Psoas muscle (tissue), 8 donors: Measurements from ENCODE around the gene CHST11. TPM values are rescaled to one million over a fixed set of nuclear protein-coding genes. Genes with fewer than 3 reads are reported as not detected.

Experiments used
- ATAC-seq, 4 donors: fragments of 200-7000 bp; cut with Tn5 transposase; one replicate each; pipeline ENCODE4 v1.9.1; 2020; ENCODE audit warnings: moderate library complexity in 3 of 4, mild to moderate bottlenecking in 2 of 4
- DNase-seq, 2 donors: peaks; one replicate each; pipeline ENCODE4 v3.0.0-alpha.2; 2020
- H3K27ac ChIP-seq: fragments of 200-600 bp; one replicate; pipeline ENCODE4 v1.8.0; 2022
- H3K27me3 ChIP-seq, 3 donors: fragments of 200-600 bp in 1 of 3; one replicate each; pipeline versions ENCODE4 v1.6.1 to v1.8.0; 2013 to 2022; ENCODE audit warnings: low read length in 2 of 3, mild to moderate bottlenecking in 2 of 3, moderate library complexity in 1 of 3; ENCODE audit not compliant: insufficient read depth in 3 of 3
- H3K36me3 ChIP-seq, 2 donors: fragments of 200-600 bp in 1 of 2; one replicate each; pipeline versions ENCODE4 v1.6.1 to v1.8.0; 2013 to 2022; ENCODE audit warnings: low read depth in 1 of 2, mild to moderate bottlenecking in 1 of 2, moderate library complexity in 1 of 2; ENCODE audit not compliant: insufficient read depth in 1 of 2
- H3K4me1 ChIP-seq: fragments of 200-600 bp; one replicate; pipeline ENCODE4 v1.8.0; 2022
- H3K4me3 ChIP-seq: fragments of 200-600 bp; one replicate; pipeline ENCODE4 v1.8.0; 2022; ENCODE audit warnings: mild to moderate bottlenecking
- H3K9me3 ChIP-seq: fragments of 200-600 bp; one replicate; pipeline ENCODE4 v1.8.0; 2022
- WGBS, 3 donors: extraction: QIAGEN DNeasy Blood & Tissue Kit; methylation state at CpG; one replicate each; pipeline versions ENCODE4 v1.1.6 to v1.1.7; 2013; 5-methylcytosine and 5-hydroxymethylcytosine counted together
- intact Hi-C, 2 donors: fragments of 100-400 bp; cut with DNase I; formaldehyde crosslinking; loops; one replicate each; pipeline versions ENCODE4 v1.11.0 to v1.14.2; 2022
- polyA plus RNA-seq, 3 donors: library from polyadenylated mRNA; stranded (reverse); fragments of 200-250 nt; gene quantifications; one replicate each; pipeline ENCODE4 v1.2.3, GENCODE V29; 2013
- total RNA-seq, 4 donors: library from RNA; stranded (reverse); fragmentation: NEBNext Ultra II Directional in 2 of 4; extraction: Animal tissue kit (Norgen Biotek cat#: 25700) in 2 of 4; gene quantifications; one replicate each; pipeline versions ENCODE4 v1.2.1 to v1.2.4, GENCODE V29; 2021 to 2023
- TF ChIP-seq, protein P1 (sequence below): fragments of 200-600 bp; IDR thresholded peaks from one replicate; pipeline ENCODE4 v1.8.0; 2022; ENCODE audit warnings: antibody characterized with exemption
- donor health status: healthy with polysubstance abuse.
- donor health status: DM: no; HTN: no; CAD: no; lungs with moderate emphysema.
- donor health status: Bipolar disorder and iron deficiency.
- donor health status: healthy.
- donor health status: DM: yes; HTN: yes; CAD: no.
- donor health status: DM: no; HTN: no; CAD: no.
- donor health status: DM: no; HTN: no; CAD: no.
- donor health status: DM: yes; HTN: yes; CAD: no.

The CHST11 gene
- total and polyA plus RNA-seq, 7 donors, result 0.52 to 1.6 (median 1.0) TPM

DNA sequence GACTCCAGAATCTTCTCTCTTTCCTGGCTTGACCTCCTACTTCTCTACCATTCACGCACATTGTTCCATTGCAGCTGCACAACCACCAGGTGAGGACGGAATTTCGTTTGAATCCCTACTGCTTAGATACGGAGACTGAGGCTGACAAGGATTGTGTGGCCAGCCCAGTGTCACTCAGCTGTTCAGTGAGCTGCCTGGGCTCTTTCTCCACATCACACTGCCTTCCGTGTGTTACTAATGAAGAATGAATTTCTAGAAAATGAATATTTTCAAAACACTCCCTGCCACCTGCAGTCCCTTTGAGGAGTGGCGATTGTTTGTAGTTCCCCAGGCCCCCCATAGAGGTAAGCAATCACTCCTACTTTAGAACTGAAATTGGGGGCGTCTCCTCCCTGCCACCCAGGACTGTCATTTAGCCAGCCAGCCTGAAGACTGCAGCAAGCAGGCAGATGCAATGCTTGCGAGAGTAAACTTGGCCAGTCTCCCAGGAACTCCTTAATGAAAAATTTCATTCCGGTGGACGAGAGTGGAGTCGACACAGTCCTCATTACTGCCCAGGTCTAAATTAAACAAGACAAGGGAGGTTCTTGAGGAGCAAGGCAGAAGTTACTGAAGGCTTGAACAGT, 261.7 kb downstream of the CHST11 start:
- Histone ChIP-seq H3K4me1 (no peaks in the 10 kb centered on the region), H3K27me3 (peaks cover 0 to 9% (median 9%) of the 10 kb centered on the region in 3 donors), H3K4me3 (no peak overlapping the region), H3K27ac (no peak overlapping the region), H3K9me3 (no peaks in the 10 kb centered on the region), H3K36me3 (no peaks in the 10 kb centered on the region)
- intact Hi-C loops, result no loop called here
- DNase-seq, result no peak
- 33 to 40% (median 34%) methylated on average over 11 of the region's 11 CpGs for WGBS, 3 donors
- TF ChIP-seq, protein P1, sequence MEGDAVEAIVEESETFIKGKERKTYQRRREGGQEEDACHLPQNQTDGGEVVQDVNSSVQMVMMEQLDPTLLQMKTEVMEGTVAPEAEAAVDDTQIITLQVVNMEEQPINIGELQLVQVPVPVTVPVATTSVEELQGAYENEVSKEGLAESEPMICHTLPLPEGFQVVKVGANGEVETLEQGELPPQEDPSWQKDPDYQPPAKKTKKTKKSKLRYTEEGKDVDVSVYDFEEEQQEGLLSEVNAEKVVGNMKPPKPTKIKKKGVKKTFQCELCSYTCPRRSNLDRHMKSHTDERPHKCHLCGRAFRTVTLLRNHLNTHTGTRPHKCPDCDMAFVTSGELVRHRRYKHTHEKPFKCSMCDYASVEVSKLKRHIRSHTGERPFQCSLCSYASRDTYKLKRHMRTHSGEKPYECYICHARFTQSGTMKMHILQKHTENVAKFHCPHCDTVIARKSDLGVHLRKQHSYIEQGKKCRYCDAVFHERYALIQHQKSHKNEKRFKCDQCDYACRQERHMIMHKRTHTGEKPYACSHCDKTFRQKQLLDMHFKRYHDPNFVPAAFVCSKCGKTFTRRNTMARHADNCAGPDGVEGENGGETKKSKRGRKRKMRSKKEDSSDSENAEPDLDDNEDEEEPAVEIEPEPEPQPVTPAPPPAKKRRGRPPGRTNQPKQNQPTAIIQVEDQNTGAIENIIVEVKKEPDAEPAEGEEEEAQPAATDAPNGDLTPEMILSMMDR, result no peak
- ATAC-seq, result no peak

DNA sequence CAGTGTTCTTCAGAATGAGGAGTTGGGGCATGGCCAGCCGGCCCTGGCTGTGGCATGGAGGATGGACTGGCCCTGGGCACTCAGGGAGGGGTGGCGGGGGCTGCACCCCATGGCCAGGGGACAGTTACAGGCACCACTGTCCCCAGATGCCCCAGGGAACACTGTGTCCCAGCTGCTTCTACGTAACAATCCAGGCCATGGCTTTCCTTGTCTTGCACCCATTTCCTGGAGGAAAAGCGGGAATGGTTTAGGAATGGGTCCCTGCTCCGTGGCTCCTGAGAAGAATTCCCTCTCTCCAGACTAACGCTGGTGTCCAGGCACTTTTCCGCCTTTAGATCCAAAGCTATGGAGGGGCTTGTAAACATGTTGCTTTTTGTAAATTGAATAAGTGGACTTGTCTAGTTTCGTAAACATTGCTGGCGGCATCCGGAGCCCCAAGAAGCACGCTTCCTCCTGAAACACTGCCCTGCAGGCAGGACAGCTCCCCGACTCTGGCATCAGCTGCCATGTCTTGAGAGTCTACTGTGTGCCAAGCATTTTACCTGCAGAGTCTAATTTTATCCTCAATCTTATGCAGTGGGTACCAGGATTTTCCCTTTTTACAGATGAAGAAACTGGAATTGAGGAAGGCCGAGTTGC, 263.1 kb downstream of the CHST11 start:
- no peak for DNase-seq
- intact Hi-C loops, result no loop called here
- WGBS, 3 donors, result 48 to 67% (median 59%) methylated on average over 13 of the region's 13 CpGs
- H3K36me3 ChIP-seq, result no peaks in the 10 kb centered on the region
- peak overlapping the region; percentile 36 for H3K27ac ChIP-seq
- ATAC-seq, result peak in 2 of 4 donors; percentile 10 to 37
- peaks cover 0 to 9% (median 9%) of the 10 kb centered on the region in 3 donors for H3K27me3 ChIP-seq
- no peaks in the 10 kb centered on the region for H3K9me3 ChIP-seq
- TF ChIP-seq, protein P1, result no peak
- H3K4me3 ChIP-seq, result peak overlapping the region; percentile 54
- no peaks in the 10 kb centered on the region for H3K4me1 ChIP-seq

DNA sequence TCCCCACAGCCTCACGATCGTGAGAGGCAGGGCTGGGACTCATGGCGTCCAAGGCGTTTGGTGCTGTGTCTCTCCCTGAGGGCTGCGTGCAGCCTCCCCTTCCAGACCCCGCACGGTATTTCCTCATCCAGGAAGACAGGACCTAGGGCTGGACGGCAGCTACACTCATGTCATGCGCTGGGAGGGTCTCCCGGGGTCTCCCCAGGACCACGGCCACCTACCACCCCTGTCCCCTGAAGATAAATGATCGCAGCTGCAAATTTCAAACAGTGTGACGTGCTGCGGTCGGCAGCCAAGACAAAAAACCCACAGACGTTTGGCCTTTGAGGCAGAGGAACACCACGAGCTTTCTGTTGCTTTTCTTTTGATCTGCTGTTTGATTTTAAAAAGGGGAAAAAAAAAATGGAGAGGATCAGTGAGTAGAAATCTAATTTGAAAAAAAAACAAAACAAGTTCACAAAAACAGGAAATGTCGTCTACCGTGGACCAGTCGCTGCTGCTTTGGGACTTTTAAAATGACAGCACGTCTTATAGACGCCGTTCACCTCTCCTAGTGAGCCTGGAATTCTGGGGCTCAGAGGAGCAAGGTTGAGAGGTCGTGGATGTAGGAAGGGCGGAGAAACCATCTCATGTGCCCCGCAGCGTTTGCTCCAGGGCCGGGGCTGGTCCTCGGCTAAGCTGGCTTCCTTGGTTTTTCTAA, 263.7 kb downstream of the CHST11 start:
- Histone ChIP-seq H3K36me3 (no peaks in the 10 kb centered on the region), H3K4me3 (peak overlapping the region; percentile 54), H3K4me1 (no peaks in the 10 kb centered on the region), H3K27ac (peak overlapping the region; percentile 36), H3K9me3 (no peaks in the 10 kb centered on the region), H3K27me3 (peaks cover 0 to 9% (median 9%) of the 10 kb centered on the region in 3 donors)
- DNase-seq, result no peak
- WGBS, 3 donors, result 13 to 25% (median 20%) methylated on average over 29 of the region's 29 CpGs
- intact Hi-C loops, result no loop called here
- TF ChIP-seq, protein P1, result no peak
- peak in 3 of 4 donors; percentile 32 to 56 (median 39) for ATAC-seq

DNA sequence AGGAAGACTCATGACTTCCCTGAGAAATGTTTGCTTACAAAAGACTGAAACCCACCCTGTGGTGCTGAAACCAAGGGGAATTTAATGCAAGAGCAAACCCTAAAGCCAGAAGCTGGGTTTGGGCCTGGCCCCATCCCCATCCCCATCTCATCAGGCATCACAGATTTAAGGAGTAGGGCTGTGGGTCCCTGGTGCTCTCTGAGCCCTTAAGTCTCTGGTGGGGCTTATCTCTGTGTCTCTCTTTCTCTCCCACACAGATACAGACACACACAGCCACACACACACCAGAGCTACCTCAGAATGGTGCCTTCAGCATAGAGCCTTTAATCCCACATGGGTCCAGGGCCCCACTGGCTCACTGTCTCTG, 264.3 kb downstream of the CHST11 start:
- intact Hi-C loops, result no loop called here
- peak overlapping the region; percentile 36 for H3K27ac ChIP-seq
- H3K4me3 ChIP-seq, result peak overlapping the region; percentile 54
- H3K27me3 ChIP-seq, result peaks cover 0 to 9% (median 9%) of the 10 kb centered on the region in 3 donors
- no peaks in the 10 kb centered on the region for H3K4me1 ChIP-seq
- no peaks in the 10 kb centered on the region for H3K9me3 ChIP-seq
- ATAC-seq (no peak), DNase-seq (no peak)
- TF ChIP-seq, protein P1, result no peak
- no peaks in the 10 kb centered on the region for H3K36me3 ChIP-seq
